ENCODE measurements around the gene CACNA2D3.

GRCh38 chr3:54698054-54698453 is 575.7 kb downstream of the CACNA2D3 start:
- TF ChIP-seq, protein P1, sequence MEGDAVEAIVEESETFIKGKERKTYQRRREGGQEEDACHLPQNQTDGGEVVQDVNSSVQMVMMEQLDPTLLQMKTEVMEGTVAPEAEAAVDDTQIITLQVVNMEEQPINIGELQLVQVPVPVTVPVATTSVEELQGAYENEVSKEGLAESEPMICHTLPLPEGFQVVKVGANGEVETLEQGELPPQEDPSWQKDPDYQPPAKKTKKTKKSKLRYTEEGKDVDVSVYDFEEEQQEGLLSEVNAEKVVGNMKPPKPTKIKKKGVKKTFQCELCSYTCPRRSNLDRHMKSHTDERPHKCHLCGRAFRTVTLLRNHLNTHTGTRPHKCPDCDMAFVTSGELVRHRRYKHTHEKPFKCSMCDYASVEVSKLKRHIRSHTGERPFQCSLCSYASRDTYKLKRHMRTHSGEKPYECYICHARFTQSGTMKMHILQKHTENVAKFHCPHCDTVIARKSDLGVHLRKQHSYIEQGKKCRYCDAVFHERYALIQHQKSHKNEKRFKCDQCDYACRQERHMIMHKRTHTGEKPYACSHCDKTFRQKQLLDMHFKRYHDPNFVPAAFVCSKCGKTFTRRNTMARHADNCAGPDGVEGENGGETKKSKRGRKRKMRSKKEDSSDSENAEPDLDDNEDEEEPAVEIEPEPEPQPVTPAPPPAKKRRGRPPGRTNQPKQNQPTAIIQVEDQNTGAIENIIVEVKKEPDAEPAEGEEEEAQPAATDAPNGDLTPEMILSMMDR (IDR thresholded peaks at IDR 0.05) = no peak
- no peak for TF ChIP-seq POLR2AphosphoS5 (IDR thresholded peaks at IDR 0.05)

Measured in upper lobe of left lung (tissue), 4 donors.